ENCODE measurements around the gene LDLRAP1.

The LDLRAP1 gene

GRCh38 chr1:25611843-25612242 lies 68.4 kb downstream of the LDLRAP1 start:
- DNase-seq: no peak

- no peak for DNase-seq
Observed at GRCh38 chr1:25612421-25612820, 69.0 kb downstream of the LDLRAP1 start.

- DNase-seq: no peak
Observed at GRCh38 chr1:25613091-25613490, 69.7 kb downstream of the LDLRAP1 start.

GRCh38 chr1:25614501-25615171 lies 71.2 kb downstream of the LDLRAP1 start:
- no peak for DNase-seq

GRCh38 chr1:25615172-25615541 lies 71.8 kb downstream of the LDLRAP1 start:
- DNase-seq: no peak

- DNase-seq: no peak
Observed at GRCh38 chr1:25615563-25616094, 72.2 kb downstream of the LDLRAP1 start.

GRCh38 chr1:25616095-25616986 lies 72.9 kb downstream of the LDLRAP1 start, which contains the start of gene MAN1C1:
MAN1C1 (plus strand) TSS chr1:25616791; CDS start chr1:25617798, 1,007 bp downstream.
- DNase-seq: peak; percentile 88

- DNase-seq: peak; percentile 49
Observed at GRCh38 chr1:25616987-25617624, 73.7 kb downstream of the LDLRAP1 start.

GRCh38 chr1:25617625-25618432 lies 74.4 kb downstream of the LDLRAP1 start:
- DNase-seq: no peak

GRCh38 chr1:25618433-25618808 lies 75.0 kb downstream of the LDLRAP1 start:
- DNase-seq: no peak
